Mesothelial cell of epicardium (in vitro differentiated cells): ENCODE measurements around the gene FNIP2. TPM values are rescaled to one million over a fixed set of nuclear protein-coding genes. Genes with fewer than 3 reads are reported as not detected.
A peak's percentile ranks its signal among the peaks of the same experiment; 100 is the strongest.

Source experiments
- DNase-seq, 2 experiments: peaks; one replicate each; pipeline ENCODE4 v3.0.0; 2021; ENCODE audit warnings: low spot score in 2 of 2; ENCODE audit not compliant: unreplicated experiment in 2 of 2
- H3K27ac Mint-ChIP-seq: 2 replicates; pipeline ENCODE4 v1.8.0; 2021; ENCODE audit warnings: mixed read lengths
- H3K27me3 Mint-ChIP-seq: 2 replicates; pipeline ENCODE4 v1.8.0; 2021; ENCODE audit warnings: low read depth, mixed read lengths
- H3K36me3 Mint-ChIP-seq: 2 replicates; pipeline ENCODE4 v1.8.0; 2021; ENCODE audit warnings: mixed read lengths
- H3K4me1 Mint-ChIP-seq: 2 replicates; pipeline ENCODE4 v1.8.0; 2021; ENCODE audit warnings: mixed read lengths
- H3K4me3 Mint-ChIP-seq: 2 replicates; pipeline ENCODE4 v1.8.0; 2021; ENCODE audit warnings: mild to moderate bottlenecking, moderate library complexity, mixed read lengths
- H3K9me3 Mint-ChIP-seq: 2 replicates; pipeline ENCODE4 v1.8.0; 2021; ENCODE audit warnings: mixed read lengths
- CTCF ChIP-seq: fragments of 200-600 bp; sonication (generic); IDR thresholded peaks from one replicate; pipeline ENCODE4 v1.5.0; 2021; ENCODE audit warnings: antibody characterized with exemption; ENCODE audit not compliant: unreplicated experiment
- total RNA-seq: library from RNA; stranded (reverse); gene quantifications from 3 replicates; pipeline ENCODE4 v1.2.1, GENCODE V29; 2021

FNIP2 gene
- total RNA-seq, 1 donor from 2014 or later: 32.1 TPM

- no peaks in the 10 kb centered on the region for H3K27me3 Mint-ChIP-seq
- H3K27ac Mint-ChIP-seq: no peak overlapping the region
Measured at GRCh38 chr4:158796370-158797140, 27.7 kb downstream of the FNIP2 start.

GRCh38 chr4:158798062-158798461 is 29.2 kb downstream of the FNIP2 start:
- Mint-ChIP-seq H3K27me3 (no peaks in the 10 kb centered on the region), H3K9me3 (no peaks in the 10 kb centered on the region), H3K4me3 (no peak overlapping the region), H3K4me1 (peaks cover 33% of the 10 kb centered on the region), H3K36me3 (no peaks in the 10 kb centered on the region), H3K27ac (no peak overlapping the region)
- no peak for TF ChIP-seq CTCF
- no peak for DNase-seq

More at GRCh38 chr4:158796370-158797140, 27.7 kb downstream of the FNIP2 start:
- no peak overlapping the region for H3K4me3 Mint-ChIP-seq
- H3K4me1 Mint-ChIP-seq: peaks cover 28% of the 10 kb centered on the region
- no peak for TF ChIP-seq CTCF
- no peak for DNase-seq
- no peaks in the 10 kb centered on the region for H3K36me3 Mint-ChIP-seq
- H3K9me3 Mint-ChIP-seq: no peaks in the 10 kb centered on the region

DNA sequence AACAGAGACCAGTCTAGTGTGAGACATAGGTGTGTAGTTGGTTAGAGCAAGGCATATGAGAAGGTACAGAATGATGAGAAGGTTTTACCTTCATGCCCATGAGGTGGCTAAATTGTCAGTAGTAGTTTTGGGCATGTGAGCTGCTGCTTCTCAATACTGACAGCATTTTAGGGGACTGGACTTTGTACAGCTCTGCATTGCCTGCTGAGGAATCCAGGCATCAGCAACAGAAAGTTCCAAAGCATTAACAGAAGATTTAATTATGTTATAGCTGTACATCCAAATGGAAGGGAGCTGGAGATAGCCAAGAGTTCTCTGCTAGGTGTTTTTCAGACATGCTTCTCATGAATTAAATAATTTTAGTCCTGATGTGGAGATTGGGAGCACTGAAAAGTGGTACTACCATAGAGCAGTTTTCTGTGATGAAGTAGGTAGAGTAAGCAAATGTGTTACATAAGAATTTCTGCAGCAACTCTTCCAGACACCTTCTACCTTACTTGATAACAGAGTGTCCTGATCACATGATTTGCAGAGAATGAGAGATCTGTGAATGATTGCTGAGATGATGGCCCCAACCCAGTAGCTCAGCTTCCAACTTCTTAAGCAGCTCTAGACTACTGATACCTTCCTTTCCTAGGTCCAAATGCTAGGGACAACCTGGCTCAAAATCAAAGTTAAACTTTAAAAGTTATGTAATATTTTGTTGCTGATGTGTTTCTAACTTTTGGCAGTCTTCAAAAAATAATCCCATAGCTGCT is 30.4 kb downstream of the FNIP2 start:
- Mint-ChIP-seq H3K9me3 (no peaks in the 10 kb centered on the region), H3K4me1 (peaks cover 36% of the 10 kb centered on the region), H3K27me3 (no peaks in the 10 kb centered on the region), H3K27ac (no peak overlapping the region), H3K36me3 (no peaks in the 10 kb centered on the region), H3K4me3 (no peak overlapping the region)
- DNase-seq: no peak
- TF ChIP-seq CTCF: no peak

DNA sequence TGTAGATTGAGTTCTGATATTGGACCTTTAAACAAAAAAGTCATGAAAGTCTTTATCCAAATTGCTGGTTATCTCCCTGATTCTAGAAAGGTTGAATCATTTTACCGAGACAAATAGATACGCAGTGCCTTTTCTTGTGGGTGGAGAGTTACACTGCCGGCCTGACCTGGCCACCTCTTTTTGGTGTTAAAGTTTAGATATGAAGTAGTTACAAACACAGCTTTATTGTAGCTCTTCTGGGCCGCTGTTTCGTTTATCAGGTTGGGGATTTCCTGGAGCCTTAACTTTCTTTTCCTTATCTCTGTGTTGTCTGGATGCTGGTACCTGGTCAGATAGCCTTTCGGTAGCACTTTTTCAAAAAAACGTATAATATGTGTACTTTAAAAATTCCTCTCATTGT is 31.0 kb downstream of the FNIP2 start:
- Mint-ChIP-seq H3K4me3 (no peak overlapping the region), H3K27ac (no peak overlapping the region), H3K9me3 (no peaks in the 10 kb centered on the region), H3K4me1 (peaks cover 39% of the 10 kb centered on the region), H3K27me3 (no peaks in the 10 kb centered on the region), H3K36me3 (no peaks in the 10 kb centered on the region)
- TF ChIP-seq CTCF: no peak
- no peak for DNase-seq

DNA sequence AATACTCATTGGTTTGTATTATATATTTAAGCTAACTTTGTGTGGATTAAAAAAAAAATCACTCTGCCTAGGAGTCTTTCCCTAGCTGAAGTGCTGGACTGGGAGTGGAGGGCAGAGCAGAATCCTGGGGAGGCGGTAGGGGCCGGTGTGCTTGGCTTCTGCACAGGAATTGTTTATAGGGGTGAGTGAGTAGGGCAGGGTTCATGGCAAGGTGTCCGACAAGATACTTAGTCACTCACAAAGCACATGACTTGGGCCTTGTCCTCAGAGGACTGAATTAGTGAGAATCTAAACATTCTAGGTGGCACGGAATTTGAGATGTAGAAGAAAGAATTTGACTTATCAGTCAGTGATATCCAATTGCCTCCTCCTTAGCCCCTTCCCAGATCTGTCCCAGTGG is 32.2 kb downstream of the FNIP2 start:
- no peaks in the 10 kb centered on the region for H3K36me3 Mint-ChIP-seq
- no peaks in the 10 kb centered on the region for H3K27me3 Mint-ChIP-seq
- H3K4me1 Mint-ChIP-seq: peaks cover 46% of the 10 kb centered on the region
- no peak overlapping the region for H3K4me3 Mint-ChIP-seq
- H3K9me3 Mint-ChIP-seq: no peaks in the 10 kb centered on the region
- TF ChIP-seq CTCF: no peak
- no peak for DNase-seq
- H3K27ac Mint-ChIP-seq: peak overlapping the region; percentile 3
